Vagina (tissue), 2 donors: ENCODE data around the gene C11orf68.

Experiments
- POLR2A ChIP-seq, 2 donors: fragments of 450-650 bp; IDR thresholded peaks; one replicate each; pipeline ENCODE4 v1.6.1; 2017; ENCODE audit warnings: antibody characterized with exemption in 2 of 2, mild to moderate bottlenecking in 2 of 2, moderate library complexity in 2 of 2
- TF ChIP-seq, protein P1 (sequence below), 3 experiments: fragments of 450-650 bp in 2 of 3; fragments of 200-600 bp in 1 of 3; sonication (generic) in 1 of 3; IDR thresholded peaks; one replicate each; pipeline ENCODE4 v1.5.1; 2017 to 2019; ENCODE audit warnings: antibody characterized with exemption in 3 of 3, mild to moderate bottlenecking in 2 of 3, moderate library complexity in 2 of 3

DNA sequence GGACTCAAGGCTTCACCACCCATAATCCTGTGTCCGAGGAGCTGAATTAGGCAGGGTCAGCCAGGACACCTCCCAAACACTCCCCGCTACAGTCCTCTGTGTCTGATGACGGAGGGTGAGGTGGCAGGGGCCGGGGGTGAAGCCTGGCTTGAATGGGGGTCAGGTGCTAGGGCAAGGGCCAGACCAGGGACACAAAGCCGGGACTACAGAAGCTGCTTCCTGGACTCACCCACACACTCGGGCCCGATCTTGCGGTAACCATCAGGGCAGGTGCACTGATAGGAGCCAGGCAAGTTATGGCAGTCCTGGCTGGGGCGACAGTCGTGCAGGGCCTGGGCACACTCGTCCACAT lies 48.6 kb downstream of the C11orf68 start:
- TF ChIP-seq, protein P1, sequence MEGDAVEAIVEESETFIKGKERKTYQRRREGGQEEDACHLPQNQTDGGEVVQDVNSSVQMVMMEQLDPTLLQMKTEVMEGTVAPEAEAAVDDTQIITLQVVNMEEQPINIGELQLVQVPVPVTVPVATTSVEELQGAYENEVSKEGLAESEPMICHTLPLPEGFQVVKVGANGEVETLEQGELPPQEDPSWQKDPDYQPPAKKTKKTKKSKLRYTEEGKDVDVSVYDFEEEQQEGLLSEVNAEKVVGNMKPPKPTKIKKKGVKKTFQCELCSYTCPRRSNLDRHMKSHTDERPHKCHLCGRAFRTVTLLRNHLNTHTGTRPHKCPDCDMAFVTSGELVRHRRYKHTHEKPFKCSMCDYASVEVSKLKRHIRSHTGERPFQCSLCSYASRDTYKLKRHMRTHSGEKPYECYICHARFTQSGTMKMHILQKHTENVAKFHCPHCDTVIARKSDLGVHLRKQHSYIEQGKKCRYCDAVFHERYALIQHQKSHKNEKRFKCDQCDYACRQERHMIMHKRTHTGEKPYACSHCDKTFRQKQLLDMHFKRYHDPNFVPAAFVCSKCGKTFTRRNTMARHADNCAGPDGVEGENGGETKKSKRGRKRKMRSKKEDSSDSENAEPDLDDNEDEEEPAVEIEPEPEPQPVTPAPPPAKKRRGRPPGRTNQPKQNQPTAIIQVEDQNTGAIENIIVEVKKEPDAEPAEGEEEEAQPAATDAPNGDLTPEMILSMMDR (IDR thresholded peaks at IDR 0.05), result no peak
- TF ChIP-seq POLR2A (IDR thresholded peaks at IDR 0.05), result no peak
